Cerebellar nuclear complex (tissue), 1 donor: ENCODE results near the gene MLNR.

ENCODE experiments used
- DNase-seq, 2 experiments: peaks; one replicate each; lab custom pipeline; 2025; lab: John Stamatoyannopoulos, UW

The MLNR gene

GRCh38 chr13:49220036-49220855 lies at the start of gene MLNR:
TSS of gene MLNR (plus strand) at chr13:49220338. CDS start at chr13:49220338, 0 bp downstream.
- DNase-seq = no peak

- no peak for DNase-seq
Measured at GRCh38 chr13:49171359-49171758, 48.8 kb upstream of the MLNR start.

DNA sequence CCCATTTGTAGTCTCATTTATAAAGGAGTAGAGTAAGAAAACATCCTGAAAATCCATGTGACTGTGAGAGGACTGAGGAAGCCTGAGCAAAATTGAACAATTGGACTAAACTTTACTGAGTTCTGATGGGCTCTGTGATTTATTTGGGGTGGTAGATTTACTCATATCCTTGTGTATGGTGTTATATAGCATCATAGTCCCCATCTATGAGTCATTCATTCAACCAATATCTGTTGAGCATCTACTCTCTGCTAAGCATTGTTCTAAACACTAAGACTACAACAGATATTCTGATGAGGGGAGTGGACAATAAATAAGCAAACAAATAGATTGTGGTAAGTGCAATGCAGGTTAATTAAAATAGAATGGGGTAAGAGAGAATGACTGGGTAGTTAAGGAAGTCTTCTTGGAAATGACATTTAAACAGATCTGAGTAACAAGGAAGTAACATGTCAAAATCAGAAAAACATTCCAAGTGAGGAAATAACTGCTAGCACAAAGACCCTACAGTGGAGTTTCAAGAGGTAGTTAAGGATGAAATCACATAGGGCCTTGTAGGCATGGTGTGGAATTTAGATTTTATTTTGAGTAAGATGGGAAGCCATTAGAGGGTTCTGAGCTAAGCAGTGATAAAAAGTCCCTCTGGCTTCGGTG lies 36.3 kb upstream of the MLNR start:
- DNase-seq = no peak

- no peak for DNase-seq
Measured at GRCh38 chr13:49184621-49185020, 35.5 kb upstream of the MLNR start.

DNA sequence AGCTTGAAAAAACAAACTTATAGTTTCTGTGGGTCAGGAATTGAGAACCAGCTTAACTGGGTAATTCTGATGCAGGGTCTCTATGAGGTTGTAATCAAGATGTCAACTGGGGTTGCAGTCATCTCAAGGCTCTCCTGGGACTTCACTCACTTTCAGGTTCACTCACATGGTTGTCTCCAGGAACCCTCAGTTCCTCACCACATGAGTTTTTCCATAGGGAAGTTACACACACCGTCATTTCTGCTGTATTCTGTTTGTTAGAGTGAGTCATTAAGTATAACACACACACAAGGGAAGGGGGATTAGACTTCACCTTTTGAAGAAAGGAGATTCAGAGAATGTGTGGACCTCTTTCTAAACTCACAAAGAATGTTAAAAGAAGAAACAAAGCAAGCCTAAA lies 34.9 kb upstream of the MLNR start:
- no peak for DNase-seq

DNA sequence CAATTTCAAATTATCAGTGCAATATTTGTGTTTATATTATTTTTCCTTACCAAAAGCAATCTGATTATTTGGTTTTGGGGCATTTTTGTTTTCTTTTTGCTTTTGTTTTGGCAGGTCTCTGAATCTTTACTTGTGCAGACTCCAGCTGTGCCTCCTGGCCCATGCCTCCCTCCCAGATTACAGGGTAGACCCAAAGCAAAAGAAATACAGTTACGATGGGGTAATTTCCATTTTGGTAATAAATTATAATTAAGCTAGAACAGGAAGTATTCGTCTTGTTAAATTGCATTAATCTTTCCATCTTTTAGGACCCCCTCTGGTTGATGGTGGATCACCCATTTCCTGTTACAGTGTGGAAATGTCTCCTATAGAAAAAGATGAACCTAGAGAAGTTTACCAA lies 29.2 kb upstream of the MLNR start:
- DNase-seq = no peak

DNA sequence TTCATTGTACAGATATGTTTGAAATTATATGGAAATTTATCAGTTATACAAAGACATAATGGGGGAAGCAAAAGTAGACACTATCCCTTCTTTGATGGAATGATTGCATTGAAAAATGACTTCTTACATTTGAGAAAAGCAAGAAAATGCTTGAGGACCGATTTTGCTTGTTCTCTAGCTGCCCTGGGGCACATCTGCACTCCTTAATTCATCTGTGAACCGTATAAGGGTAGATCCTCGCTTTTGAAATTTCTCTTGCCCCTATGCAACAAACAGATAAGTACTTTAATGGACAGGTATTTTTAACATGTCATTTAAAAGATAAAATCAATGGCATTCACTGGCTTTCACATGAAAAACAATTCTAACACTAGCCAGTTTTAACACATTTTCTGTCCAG lies 13.5 kb upstream of the MLNR start:
- no peak for DNase-seq

DNA sequence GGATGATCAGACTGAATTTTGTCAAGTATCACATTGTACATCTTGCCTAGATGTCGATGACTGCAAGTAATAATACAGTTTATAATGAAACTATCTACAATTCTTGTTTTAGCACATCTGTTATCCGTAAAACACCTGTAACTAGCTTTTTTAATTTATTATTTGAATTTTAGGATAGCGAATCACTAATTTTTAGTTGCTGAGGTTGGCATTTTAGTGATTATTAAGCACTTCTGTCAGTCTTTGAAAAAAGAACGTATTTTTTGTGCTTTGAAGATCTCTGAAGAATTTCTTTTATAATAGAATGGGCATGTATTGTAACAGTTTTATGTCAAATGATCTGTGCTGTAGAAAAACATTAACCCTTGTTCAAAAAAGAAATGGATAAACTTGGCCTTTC lies 11.5 kb upstream of the MLNR start:
- no peak for DNase-seq

DNA sequence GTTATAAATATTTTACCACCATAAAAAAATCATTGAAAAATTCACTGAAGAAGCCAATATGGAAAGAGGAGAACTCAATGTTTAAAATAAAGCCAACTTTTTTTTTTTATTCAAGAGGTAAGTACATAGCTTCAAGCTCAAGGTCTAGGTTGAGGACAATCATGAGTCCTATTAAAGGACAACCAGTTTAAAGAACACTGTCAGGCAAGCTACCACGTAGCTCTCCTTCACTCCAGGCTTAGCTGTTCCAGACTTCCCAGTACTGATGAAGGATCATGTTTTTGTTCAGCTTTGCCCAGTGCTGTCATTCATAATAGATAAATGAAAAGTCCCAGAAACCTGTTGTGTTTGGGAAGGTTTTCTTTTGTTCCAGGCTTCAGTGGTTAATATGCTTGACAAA lies 10.0 kb upstream of the MLNR start:
- DNase-seq = no peak

DNA sequence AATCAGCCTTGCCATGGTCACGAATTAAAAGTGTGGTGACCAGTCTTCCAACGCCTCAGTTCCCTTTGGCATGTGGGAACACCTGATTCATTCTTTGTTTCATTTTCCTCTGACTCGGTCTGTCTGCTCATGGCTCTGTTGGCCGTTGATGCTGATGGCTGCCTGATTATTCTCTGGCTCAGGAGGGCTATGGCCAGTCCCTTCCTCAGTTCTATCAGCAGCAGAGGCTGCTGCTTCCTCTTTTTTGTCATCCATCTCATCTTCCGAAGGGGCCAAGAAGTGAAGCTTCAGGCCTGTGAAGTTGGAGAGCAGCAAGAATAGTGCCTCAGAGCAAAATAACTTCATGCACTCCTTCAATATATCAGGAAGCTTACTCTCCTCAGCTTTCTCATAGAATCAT lies 9.5 kb upstream of the MLNR start:
- DNase-seq = no peak

GRCh38 chr13:49213539-49213938 lies 6.6 kb upstream of the MLNR start:
- DNase-seq = no peak

DNA sequence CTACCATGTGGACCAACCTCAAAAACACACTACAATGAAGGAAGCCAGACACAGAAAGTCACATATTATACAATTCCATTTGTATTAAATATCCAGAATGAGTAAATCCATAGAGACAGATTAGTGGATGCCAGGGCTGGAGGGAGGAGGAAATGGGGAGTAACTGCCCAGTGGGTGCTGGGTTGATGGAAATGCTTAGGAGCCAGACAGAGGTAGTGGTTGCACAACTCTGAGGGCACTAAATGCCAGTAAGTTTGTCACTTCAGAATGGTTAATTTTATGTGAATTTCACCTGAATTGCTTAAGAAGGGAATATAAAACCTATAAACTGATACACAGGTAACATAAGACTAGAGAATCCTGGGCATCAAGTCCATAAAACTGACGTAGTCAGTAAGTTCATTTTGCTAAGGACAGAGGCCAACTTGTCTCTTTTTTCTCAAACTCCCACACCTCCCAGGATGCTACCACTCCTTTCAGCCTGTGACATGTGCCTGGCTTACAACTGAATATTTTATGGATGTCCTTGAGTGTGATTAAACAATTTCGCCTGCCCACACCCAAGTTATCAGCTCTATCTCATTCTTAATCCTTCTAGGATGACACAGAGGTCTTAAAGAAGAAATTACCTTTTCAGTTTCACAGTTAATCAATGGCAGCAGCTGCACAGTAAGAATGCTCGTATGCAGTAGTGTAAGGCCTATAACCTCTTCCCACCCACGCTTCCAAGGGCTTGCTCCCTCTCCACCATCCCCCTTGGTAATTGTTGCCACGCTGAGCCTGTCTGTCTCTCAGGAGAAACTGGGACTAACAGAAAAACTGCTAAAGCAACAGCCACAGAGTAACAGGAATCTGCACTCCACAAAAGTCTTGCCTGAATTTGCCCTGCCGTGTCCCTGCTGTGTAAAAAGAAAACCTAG lies 5.9 kb upstream of the MLNR start:
- no peak for DNase-seq

DNA sequence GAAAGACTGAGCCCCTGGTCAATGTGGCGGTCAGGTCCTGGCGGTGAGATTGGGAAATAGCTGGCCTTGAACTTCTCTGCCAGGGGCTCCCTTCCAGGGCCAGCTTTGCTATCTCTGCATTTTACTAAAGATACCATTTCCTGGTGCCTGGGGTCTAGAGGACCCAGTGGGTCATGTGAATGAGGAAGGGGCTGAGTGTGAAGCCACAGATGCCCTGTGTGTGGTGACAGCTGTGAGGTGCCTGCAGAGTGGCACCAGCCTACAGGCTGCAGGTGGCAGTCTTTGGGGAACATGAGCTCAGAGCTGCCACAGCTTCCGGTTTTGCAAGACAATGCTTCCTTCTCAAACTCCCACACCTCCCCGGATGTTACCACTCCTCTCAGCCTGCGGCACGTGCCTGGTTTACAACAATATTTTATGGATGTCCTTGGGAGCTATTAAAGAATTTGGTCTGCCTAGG lies 5.2 kb upstream of the MLNR start:
- DNase-seq = no peak

GRCh38 chr13:49216334-49216733 lies 3.8 kb upstream of the MLNR start:
- DNase-seq = no peak

GRCh38 chr13:49217962-49218492 lies 2.1 kb upstream of the MLNR start:
- DNase-seq = no peak

DNA sequence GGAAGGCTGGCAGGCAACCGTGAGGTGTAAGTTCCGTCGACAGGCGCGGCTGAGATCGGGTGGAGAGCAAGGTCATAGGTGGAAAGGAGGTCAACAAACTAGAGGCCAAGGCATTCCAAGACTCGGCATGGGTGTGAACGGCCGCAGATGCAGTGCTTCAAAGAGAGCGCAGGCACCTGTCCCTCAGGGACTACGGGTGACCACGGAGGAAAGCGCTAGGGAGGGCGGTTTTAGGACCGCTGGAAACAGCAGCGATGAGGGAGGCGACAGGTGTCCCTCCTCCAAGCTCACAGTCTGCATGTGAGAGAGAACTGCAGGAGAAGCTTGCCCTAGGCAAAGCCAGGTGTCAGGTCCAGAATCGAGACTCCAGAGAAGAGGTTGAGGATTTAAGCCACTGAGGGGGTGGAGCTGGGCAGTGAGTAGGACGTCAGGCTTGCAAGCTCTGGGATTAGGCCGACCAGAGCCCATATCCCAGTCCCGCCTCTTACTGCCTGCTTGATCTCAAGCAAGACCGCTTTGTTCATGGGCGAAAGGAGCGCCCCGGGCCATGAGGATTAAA lies 1.6 kb upstream of the MLNR start:
- DNase-seq = no peak

DNA sequence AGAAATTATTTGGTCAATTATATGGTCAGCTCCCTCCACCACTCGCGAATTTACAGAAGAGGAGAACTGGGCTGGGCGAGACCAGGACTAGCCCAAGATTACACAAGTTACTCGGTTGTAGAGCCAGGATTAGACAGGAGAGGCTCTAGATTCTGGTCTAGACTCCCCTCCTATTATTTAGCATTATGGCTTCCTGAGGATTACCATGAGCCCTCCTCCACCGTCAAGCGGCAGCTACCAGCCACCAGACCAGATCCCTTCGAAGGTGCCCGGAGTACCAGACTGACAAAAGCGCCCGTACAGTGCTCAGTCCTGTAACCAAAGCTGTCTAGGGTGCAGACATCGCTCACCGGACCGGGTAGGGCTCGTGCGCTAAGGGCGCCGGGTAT lies 497 bp upstream of the MLNR start:
- DNase-seq = no peak

DNA sequence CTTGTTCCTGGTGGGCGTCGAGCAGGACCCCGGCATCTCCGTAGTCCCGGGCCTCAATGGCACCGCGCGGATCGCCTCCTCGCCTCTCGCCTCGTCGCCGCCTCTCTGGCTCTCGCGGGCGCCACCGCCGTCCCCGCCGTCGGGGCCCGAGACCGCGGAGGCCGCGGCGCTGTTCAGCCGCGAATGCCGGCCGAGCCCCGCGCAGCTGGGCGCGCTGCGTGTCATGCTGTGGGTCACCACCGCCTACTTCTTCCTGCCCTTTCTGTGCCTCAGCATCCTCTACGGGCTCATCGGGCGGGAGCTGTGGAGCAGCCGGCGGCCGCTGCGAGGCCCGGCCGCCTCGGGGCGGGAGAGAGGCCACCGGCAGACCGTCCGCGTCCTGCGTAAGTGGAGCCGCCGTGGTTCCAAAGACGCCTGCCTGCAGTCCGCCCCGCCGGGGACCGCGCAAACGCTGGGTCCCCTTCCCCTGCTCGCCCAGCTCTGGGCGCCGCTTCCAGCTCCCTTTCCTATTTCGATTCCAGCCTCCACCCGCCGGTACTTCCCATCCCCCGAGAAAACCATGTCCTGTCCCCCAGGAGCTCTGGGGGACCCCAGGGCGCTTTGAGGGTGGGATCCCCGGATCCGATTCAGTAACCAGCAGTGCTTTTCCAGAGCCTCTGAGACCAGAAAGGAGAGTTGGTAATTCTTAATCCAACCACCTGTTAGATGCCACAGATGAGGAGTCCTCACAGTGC lies 885 bp downstream of the MLNR start:
- no peak for DNase-seq

GRCh38 chr13:49221590-49221965 lies 1.4 kb downstream of the MLNR start:
- no peak for DNase-seq

- DNase-seq = no peak
Measured at GRCh38 chr13:49225223-49226042, 5.3 kb downstream of the MLNR start.
